ACC112 (cell line): ENCODE measurements around the gene NPRL2.

Experiments used
- H2AFZ ChIP-seq: fragments of 200-600 bp; sonication (generic); one replicate; pipeline ENCODE4 v1.6.0; 2017; ENCODE audit warnings: antibody characterized with exemption, low read length; ENCODE audit not compliant: unreplicated experiment
- H3K27ac ChIP-seq: fragments of 200-600 bp; sonication (generic); 2 replicates; pipeline ENCODE4 v1.5.1; 2014; ENCODE audit warnings: low read depth, mild to moderate bottlenecking, antibody characterized with exemption, low read length, moderate library complexity
- H3K27me3 ChIP-seq: fragments of 200-600 bp; sonication (generic); 2 replicates; pipeline ENCODE4 v1.6.1; 2014; ENCODE audit warnings: mild to moderate bottlenecking, antibody characterized with exemption, low read length, moderate library complexity, mixed read lengths; ENCODE audit not compliant: insufficient read depth
- H3K36me3 ChIP-seq: fragments of 200-600 bp; sonication (generic); 2 replicates; pipeline ENCODE4 v1.6.1; 2016; ENCODE audit warnings: mild to moderate bottlenecking, antibody characterized with exemption, low read length, moderate library complexity, mixed read lengths; ENCODE audit not compliant: insufficient read depth
- H3K4me1 ChIP-seq: fragments of 200-600 bp; sonication (generic); one replicate; pipeline ENCODE4 v1.6.1; 2016; ENCODE audit warnings: low read length, mixed read lengths; ENCODE audit not compliant: insufficient read depth, unreplicated experiment, control insufficient read depth
- H3K4me3 ChIP-seq: fragments of 200-600 bp; sonication (generic); 2 replicates; pipeline ENCODE4 v1.5.1; 2014; ENCODE audit warnings: mild to moderate bottlenecking, low read depth, low read length
- H3K79me2 ChIP-seq: fragments of 200-600 bp; sonication (generic); one replicate; pipeline ENCODE4 v1.6.0; 2016; ENCODE audit warnings: low read length; ENCODE audit not compliant: control insufficient read depth, unreplicated experiment, insufficient read depth

Gene NPRL2

GRCh38 chr3:50345586-50346234 is 4.9 kb downstream of the NPRL2 start, which contains the start of gene ZMYND10:
Gene ZMYND10 (minus strand): TSS chr3:50345732. CDS start chr3:50345579, 153 bp downstream.
- Histone ChIP-seq H3K27ac (no peak within 1 kb of the TSS), H3K27me3 (no peaks in the 10 kb centered on the region), H3K79me2 (peaks cover 10% of the 10 kb centered on the region), H3K4me3 (peak within 1 kb of the TSS; percentile 70), H3K36me3 (no peaks in the 10 kb centered on the region), H2AFZ (peak within 1 kb of the TSS; percentile 83), H3K4me1 (peaks cover 9% of the 10 kb centered on the region)

DNA sequence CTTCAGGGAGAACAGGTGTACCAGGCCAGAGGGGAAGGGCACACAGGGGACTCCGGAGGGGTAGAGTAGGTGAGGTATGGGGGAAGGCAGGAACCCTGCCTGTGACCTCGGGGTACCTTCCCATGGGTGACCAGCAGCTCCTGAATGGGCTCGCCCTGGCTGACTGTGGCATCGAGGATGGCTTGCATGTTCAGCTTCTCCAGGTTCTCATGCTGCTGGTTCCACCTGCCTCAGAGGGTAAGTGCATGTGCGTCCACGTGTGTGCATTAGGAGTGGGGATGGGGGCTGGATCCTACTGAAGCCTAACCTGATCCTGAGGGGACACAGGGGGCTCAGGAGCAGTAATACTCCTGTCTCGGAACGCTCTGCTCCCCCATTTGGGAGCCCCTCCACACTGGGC is 5.6 kb downstream of the NPRL2 start:
- H3K27me3 ChIP-seq = no peaks in the 10 kb centered on the region
- H3K79me2 ChIP-seq = peaks cover 13% of the 10 kb centered on the region
- no peaks in the 10 kb centered on the region for H3K36me3 ChIP-seq
- H3K27ac ChIP-seq = no peak overlapping the region
- peak overlapping the region; percentile 70 for H3K4me3 ChIP-seq
- H3K4me1 ChIP-seq = peaks cover 9% of the 10 kb centered on the region
- no peak overlapping the region for H2AFZ ChIP-seq

DNA sequence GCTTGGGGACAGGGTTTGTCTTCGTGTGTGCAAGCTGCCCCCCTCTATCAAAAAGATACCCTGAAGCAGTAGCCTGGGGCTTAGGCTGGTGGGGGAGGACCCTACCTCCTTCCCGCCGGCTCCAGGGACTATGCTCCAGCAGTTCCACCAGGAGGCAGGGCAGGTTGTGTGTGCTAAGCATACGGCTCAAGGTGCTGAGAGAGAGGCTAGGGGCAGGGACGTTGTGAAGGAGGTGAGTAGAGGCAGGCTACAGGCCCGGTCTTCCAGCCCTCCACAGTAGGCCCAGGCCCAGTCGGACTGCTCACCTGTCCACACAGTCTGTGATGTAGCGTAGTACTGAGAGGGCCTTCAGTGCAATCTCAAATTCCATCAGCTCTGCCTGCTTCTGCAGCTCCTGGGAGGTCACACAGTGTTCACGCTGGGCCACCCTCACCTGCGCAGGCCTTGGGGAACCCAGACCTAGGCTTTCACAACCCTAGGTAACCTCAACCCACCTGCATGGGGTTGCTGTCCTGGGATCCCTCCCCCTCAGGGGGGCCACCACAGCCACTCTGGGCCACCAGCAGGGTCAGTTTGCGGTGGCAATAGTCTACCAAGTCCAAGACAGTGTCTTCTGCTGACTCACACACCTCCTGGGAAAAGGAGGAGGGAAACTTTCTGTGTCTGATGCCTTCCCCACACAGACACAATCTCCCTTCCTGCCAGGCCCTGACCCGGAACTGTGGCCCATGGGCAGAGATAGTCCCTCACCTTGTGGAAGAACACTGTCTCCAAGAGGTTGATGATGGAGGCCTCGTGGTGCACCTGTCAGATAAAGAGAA is 7.6 kb downstream of the NPRL2 start:
- no peak overlapping the region for H2AFZ ChIP-seq
- no peaks in the 10 kb centered on the region for H3K36me3 ChIP-seq
- no peak overlapping the region for H3K4me3 ChIP-seq
- no peaks in the 10 kb centered on the region for H3K27me3 ChIP-seq
- peaks cover 24% of the 10 kb centered on the region for H3K79me2 ChIP-seq
- no peak overlapping the region for H3K27ac ChIP-seq
- peaks cover 19% of the 10 kb centered on the region for H3K4me1 ChIP-seq

DNA sequence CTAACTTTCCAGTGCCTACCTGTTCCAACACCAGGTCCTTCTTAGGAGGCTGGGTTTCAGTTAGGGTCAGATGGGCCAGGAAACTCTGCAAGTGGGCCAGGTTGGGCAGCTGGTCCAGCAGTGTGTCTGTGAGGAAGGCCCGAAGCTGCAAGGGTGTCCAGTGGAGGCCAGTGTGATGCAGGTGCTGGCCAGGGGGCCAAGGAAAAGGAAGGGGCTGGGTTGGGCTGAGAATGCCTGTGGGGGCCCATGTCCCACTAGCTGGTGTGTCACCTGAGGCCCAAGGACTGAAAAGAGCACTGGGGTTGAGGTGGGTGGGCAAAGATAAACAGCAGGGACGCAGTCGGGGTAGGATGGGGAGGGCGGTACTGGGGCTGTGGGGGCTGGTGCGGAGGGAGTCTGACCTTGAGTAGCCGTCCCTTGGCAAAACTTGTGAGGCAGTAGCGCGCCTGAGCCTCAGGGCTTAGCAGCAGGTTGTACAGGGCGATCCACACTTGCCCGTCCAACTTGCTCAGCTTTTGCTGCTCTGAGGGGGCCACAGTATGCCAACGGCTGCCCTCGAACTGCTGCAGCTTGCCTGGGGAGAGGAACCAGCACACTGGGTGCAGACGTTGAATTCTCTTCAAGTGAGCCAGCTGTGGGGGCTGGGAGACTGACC is 8.5 kb downstream of the NPRL2 start:
- Histone ChIP-seq H3K79me2 (peaks cover 29% of the 10 kb centered on the region), H3K27ac (no peak overlapping the region), H2AFZ (no peak overlapping the region), H3K4me3 (peak overlapping the region; percentile 94), H3K4me1 (peaks cover 19% of the 10 kb centered on the region), H3K36me3 (no peaks in the 10 kb centered on the region), H3K27me3 (no peaks in the 10 kb centered on the region)

DNA sequence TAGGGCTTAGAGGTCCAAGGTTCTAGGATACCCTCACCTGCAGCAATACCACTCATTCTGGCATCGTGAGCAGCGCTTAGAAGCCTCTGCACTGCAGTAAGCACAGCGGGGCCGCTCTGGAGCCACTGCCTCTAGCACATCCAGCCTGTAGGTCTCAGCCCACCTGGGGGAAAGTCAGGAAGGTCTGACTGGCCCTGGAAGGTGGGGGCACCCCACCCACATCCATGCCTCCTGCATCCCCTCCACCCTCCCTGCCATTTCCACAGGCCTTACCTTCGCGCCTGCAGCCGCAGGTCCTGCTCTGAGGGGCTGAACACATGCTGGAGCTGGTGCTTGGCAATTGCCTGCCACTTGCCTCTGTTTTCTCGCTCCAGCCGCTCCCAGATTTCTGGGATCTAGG is 9.0 kb downstream of the NPRL2 start:
- Histone ChIP-seq H3K4me1 (peaks cover 19% of the 10 kb centered on the region), H2AFZ (no peak overlapping the region), H3K36me3 (no peaks in the 10 kb centered on the region), H3K4me3 (peak overlapping the region; percentile 94), H3K79me2 (peaks cover 33% of the 10 kb centered on the region), H3K27ac (no peak overlapping the region), H3K27me3 (no peaks in the 10 kb centered on the region)

GRCh38 chr3:50340448-50341329 is 9.9 kb downstream of the NPRL2 start, which contains the start of gene RASSF1:
Gene RASSF1 (minus strand): TSS chr3:50340836. CDS start chr3:50340805, 31 bp downstream.
- H3K36me3 ChIP-seq = no peaks in the 10 kb centered on the region; the same call in 1 of the 2 replicates
- H3K4me3 ChIP-seq = peak within 1 kb of the TSS; percentile 94
- peak within 1 kb of the TSS; percentile 49 for H2AFZ ChIP-seq
- H3K79me2 ChIP-seq = peaks cover 41% of the 10 kb centered on the region
- H3K4me1 ChIP-seq = peaks cover 23% of the 10 kb centered on the region
- H3K27me3 ChIP-seq = no peaks in the 10 kb centered on the region
- peak within 1 kb of the TSS; percentile 72 for H3K27ac ChIP-seq

GRCh38 chr3:50340147-50340447 is 10.5 kb downstream of the NPRL2 start:
- Histone ChIP-seq H2AFZ (peak overlapping the region; percentile 45), H3K27me3 (no peaks in the 10 kb centered on the region), H3K27ac (peak overlapping the region; percentile 72), H3K4me1 (peaks cover 26% of the 10 kb centered on the region), H3K4me3 (peak overlapping the region; percentile 94), H3K79me2 (peaks cover 47% of the 10 kb centered on the region), H3K36me3 (no peaks in the 10 kb centered on the region; the same call in 1 of the 2 replicates)

GRCh38 chr3:50339485-50340146 is 11.0 kb downstream of the NPRL2 start:
- Histone ChIP-seq H3K79me2 (peaks cover 52% of the 10 kb centered on the region), H2AFZ (peak overlapping the region; percentile 45), H3K27ac (peak overlapping the region; percentile 72), H3K4me1 (peaks cover 31% of the 10 kb centered on the region), H3K36me3 (no peaks in the 10 kb centered on the region; the same call in 1 of the 2 replicates), H3K4me3 (peak overlapping the region; percentile 94), H3K27me3 (no peaks in the 10 kb centered on the region)

DNA sequence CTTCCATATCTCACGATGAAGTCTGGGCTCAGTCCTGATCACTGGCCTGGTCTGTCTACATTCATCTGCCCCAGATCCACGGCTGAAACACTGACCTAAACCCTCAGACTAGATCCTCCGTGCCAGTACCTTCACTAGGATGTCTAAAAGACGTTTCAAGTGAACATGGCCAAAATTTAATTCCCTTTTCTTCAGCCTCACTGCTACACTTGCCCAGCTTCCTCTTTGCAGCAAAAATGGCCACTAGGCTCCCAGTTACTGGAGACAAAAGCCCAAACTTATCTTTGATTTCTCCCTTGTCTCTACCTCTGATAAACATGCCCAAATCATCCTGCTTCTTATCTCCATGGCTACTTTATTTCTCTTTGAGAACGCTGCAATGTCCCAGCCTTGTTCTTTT is 11.6 kb downstream of the NPRL2 start:
- Histone ChIP-seq H3K4me3 (peak overlapping the region; percentile 94), H2AFZ (no peak overlapping the region), H3K79me2 (peaks cover 59% of the 10 kb centered on the region), H3K4me1 (peaks cover 38% of the 10 kb centered on the region), H3K36me3 (no peaks in the 10 kb centered on the region; the same call in 1 of the 2 replicates), H3K27ac (peak overlapping the region; percentile 60), H3K27me3 (no peaks in the 10 kb centered on the region)
